SK-N-SH treated with all-trans-retinoic acid at 6 μM for 48 hours (cell line): ENCODE data around the gene TACR1.
"Not testable (repeated sequence)": the region's sequence is repeated elsewhere in the genome, so short reads cannot be mapped to it uniquely, and the experiment has no call there.

Source experiments
- ATAC-seq: fragments of 200-7000 bp; cut with Tn5 transposase; 3 replicates; pipeline ENCODE4 v1.9.1; 2020; ENCODE audit warnings: mild to moderate bottlenecking, moderate library complexity
- ARNTL ChIP-seq: fragments of 450-650 bp; formaldehyde crosslinking; IDR thresholded peaks from 2 replicates; pipeline ENCODE4 v1.5.0; 2020; ENCODE audit warnings: low read depth, mild to moderate bottlenecking, moderate library complexity, borderline replicate concordance
- BACH2 ChIP-seq: fragments of 250-450 bp; sonication (Bioruptor Pico); IDR thresholded peaks from 2 replicates; pipeline ENCODE4 v1.9.0; 2021; ENCODE audit warnings: mild to moderate bottlenecking, borderline replicate concordance
- CSDC2 ChIP-seq: fragments of 250-450 bp; sonication (Bioruptor Pico); IDR thresholded peaks from 2 replicates; pipeline ENCODE4 v1.5.0; 2020; ENCODE audit warnings: mild to moderate bottlenecking, moderate library complexity
- GLIS3 ChIP-seq: fragments of 250-450 bp; sonication (Bioruptor Pico); IDR thresholded peaks from 2 replicates; pipeline ENCODE4 v1.5.0; 2020; ENCODE audit warnings: mild to moderate bottlenecking, moderate library complexity
- ISL1 ChIP-seq: fragments of 250-450 bp; sonication (Bioruptor Pico); IDR thresholded peaks from 2 replicates; pipeline ENCODE4 v2.1.2; 2022; ENCODE audit warnings: mild to moderate bottlenecking, moderate library complexity
- OSR1 ChIP-seq: fragments of 250-450 bp; sonication (Bioruptor Pico); IDR thresholded peaks from 2 replicates; pipeline ENCODE4 v1.8.0; 2022; ENCODE audit warnings: moderate library complexity, mild to moderate bottlenecking, inconsistent platforms
- PPARA ChIP-seq: fragments of 250-450 bp; sonication (Bioruptor Pico); IDR thresholded peaks from 2 replicates; pipeline ENCODE4 v1.5.0; 2020; ENCODE audit warnings: mild to moderate bottlenecking, borderline replicate concordance
- RARB ChIP-seq: fragments of 250-450 bp; sonication (Bioruptor Pico); IDR thresholded peaks from 2 replicates; pipeline ENCODE4 v1.8.0; 2021; ENCODE audit warnings: mild to moderate bottlenecking, moderate library complexity
- SNAI2 ChIP-seq: fragments of 250-450 bp; sonication (Bioruptor Pico); IDR thresholded peaks from 2 replicates; pipeline ENCODE4 v1.5.0; 2020; ENCODE audit warnings: mild to moderate bottlenecking, moderate library complexity
- TCF4 ChIP-seq: fragments of 250-450 bp; sonication (Bioruptor Pico); IDR thresholded peaks from 2 replicates; pipeline ENCODE4 v1.8.0; 2021; ENCODE audit warnings: mild to moderate bottlenecking, moderate library complexity, borderline replicate concordance
- ZC3H10 ChIP-seq: fragments of 250-450 bp; sonication (Bioruptor Pico); IDR thresholded peaks from 2 replicates; pipeline ENCODE4 v1.5.1; 2021; ENCODE audit warnings: mild to moderate bottlenecking, moderate library complexity
- ZFP3 ChIP-seq: fragments of 250-450 bp; sonication (Bioruptor Pico); IDR thresholded peaks from 2 replicates; pipeline ENCODE4 v1.5.0; 2020; ENCODE audit warnings: mild to moderate bottlenecking, moderate library complexity
- ZFP30 ChIP-seq: fragments of 450-650 bp; formaldehyde crosslinking; IDR thresholded peaks from 2 replicates; pipeline ENCODE4 v1.5.0; 2022; ENCODE audit warnings: mild to moderate bottlenecking, moderate library complexity
- ZNF565 ChIP-seq: fragments of 450-650 bp; formaldehyde crosslinking; conservative IDR thresholded peaks from 2 replicates; pipeline ENCODE4 v1.5.0; 2020; ENCODE audit warnings: low read depth, mild to moderate bottlenecking, moderate library complexity
- ZNF70 ChIP-seq: fragments of 450-650 bp; formaldehyde crosslinking; IDR thresholded peaks from 2 replicates; pipeline ENCODE4 v1.5.0; 2020; ENCODE audit warnings: mild to moderate bottlenecking, moderate library complexity
- ZNF8 ChIP-seq: fragments of 450-650 bp; formaldehyde crosslinking; IDR thresholded peaks from 2 replicates; pipeline ENCODE4 v1.5.0; 2020; ENCODE audit warnings: mild to moderate bottlenecking, moderate library complexity
- TF ChIP-seq, protein P1 (sequence below): fragments of 250-450 bp; sonication (Bioruptor Pico); IDR thresholded peaks from 2 replicates; pipeline ENCODE4 v1.5.1; 2020; ENCODE audit warnings: low read depth, mild to moderate bottlenecking, moderate library complexity
- TF ChIP-seq, protein P2 (sequence below): fragments of 250-450 bp; sonication (Bioruptor Pico); IDR thresholded peaks from 2 replicates; pipeline ENCODE4 v1.8.0; 2021; ENCODE audit warnings: low read depth, mild to moderate bottlenecking, moderate library complexity, borderline replicate concordance
- TF ChIP-seq, protein P3 (sequence below): fragments of 250-450 bp; sonication (Bioruptor Pico); IDR thresholded peaks from 2 replicates; pipeline ENCODE4 v1.8.0; 2020; ENCODE audit warnings: mild to moderate bottlenecking, moderate library complexity, borderline replicate concordance
- TF ChIP-seq, protein P4 (sequence below): fragments of 250-450 bp; sonication (Bioruptor Pico); IDR thresholded peaks from 2 replicates; pipeline ENCODE4 v1.5.1; 2021; ENCODE audit warnings: mild to moderate bottlenecking, moderate library complexity
- TF ChIP-seq, protein P5 (sequence below): fragments of 250-450 bp; sonication (Bioruptor Pico); IDR thresholded peaks from 2 replicates; pipeline ENCODE4 v1.5.0; 2020; ENCODE audit warnings: mild to moderate bottlenecking, moderate library complexity

TACR1 gene

DNA sequence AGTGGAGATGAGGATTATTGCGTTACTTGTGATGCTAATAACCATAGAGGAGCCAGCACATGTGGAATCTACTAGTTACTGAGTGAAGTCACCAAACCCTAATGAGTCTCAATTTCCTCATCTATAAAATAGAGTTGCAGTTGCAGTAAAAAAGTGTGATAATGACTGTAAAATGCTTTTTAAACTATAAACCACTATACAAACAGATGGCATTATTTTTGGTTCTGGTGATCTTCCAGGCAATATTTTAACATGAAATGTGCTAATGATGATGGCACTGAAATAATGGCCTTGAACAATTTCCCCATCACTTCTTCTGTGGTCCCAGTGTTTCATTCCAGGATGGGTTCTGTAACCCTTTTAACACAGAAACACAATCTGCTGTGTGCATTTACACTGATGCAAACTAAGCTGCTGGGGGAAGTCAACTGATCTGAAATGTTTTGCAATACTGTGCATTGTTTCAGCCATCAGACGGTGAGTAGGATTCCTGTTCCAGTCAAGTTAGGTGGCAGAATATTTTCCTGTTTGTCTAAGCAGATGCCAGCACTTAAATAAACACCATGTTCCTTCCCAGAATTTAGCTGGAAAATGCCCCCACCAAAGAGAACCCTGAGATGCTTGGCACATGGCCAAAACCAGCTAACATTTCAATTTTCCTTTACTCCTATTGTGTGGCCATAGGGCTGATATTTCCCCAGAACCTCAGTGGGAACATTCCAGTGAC, 52.6 kb downstream of the TACR1 start:
- TF ChIP-seq, protein P1, sequence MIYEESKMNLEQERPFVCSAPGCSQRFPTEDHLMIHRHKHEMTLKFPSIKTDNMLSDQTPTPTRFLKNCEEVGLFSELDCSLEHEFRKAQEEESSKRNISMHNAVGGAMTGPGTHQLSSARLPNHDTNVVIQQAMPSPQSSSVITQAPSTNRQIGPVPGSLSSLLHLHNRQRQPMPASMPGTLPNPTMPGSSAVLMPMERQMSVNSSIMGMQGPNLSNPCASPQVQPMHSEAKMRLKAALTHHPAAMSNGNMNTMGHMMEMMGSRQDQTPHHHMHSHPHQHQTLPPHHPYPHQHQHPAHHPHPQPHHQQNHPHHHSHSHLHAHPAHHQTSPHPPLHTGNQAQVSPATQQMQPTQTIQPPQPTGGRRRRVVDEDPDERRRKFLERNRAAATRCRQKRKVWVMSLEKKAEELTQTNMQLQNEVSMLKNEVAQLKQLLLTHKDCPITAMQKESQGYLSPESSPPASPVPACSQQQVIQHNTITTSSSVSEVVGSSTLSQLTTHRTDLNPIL (CRISPR knock-in tag), result no peak
- TF ChIP-seq SNAI2, result no peak
- TF ChIP-seq ZNF8 (CRISPR knock-in tag), result no peak
- no peak for TF ChIP-seq ISL1 (CRISPR knock-in tag)
- TF ChIP-seq, protein P2, sequence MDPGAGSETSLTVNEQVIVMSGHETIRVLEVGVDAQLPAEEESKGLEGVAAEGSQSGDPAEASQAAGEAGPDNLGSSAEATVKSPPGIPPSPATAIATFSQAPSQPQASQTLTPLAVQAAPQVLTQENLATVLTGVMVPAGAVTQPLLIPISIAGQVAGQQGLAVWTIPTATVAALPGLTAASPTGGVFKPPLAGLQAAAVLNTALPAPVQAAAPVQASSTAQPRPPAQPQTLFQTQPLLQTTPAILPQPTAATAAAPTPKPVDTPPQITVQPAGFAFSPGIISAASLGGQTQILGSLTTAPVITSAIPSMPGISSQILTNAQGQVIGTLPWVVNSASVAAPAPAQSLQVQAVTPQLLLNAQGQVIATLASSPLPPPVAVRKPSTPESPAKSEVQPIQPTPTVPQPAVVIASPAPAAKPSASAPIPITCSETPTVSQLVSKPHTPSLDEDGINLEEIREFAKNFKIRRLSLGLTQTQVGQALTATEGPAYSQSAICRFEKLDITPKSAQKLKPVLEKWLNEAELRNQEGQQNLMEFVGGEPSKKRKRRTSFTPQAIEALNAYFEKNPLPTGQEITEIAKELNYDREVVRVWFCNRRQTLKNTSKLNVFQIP, result no peak
- no peak for TF ChIP-seq PPARA (CRISPR knock-in tag)
- no peak for TF ChIP-seq ZFP3
- TF ChIP-seq TCF4 (CRISPR knock-in tag), result no peak
- TF ChIP-seq RARB (CRISPR knock-in tag), result no peak
- no peak for TF ChIP-seq GLIS3 (CRISPR knock-in tag)
- ATAC-seq, result no peak

DNA sequence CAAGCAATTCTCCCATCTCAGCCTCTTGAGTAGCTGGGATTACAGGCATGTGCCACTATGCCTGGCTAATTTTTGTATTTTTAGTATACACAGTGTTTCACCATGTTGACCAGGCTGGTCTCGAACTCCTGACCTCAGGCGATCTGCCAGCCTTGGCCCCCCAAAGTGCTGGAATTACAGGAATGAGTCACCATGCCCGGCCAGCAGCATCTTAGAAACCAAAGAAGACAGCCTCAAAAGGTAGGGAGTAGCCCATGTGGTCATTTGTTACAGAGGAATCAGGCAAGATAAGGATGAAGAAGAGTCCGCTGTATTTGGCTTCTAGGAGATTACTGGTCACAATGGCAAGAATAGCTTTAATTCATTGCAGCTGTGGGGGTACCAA, 53.1 kb downstream of the TACR1 start:
- not testable (repeated sequence) for ATAC-seq

DNA sequence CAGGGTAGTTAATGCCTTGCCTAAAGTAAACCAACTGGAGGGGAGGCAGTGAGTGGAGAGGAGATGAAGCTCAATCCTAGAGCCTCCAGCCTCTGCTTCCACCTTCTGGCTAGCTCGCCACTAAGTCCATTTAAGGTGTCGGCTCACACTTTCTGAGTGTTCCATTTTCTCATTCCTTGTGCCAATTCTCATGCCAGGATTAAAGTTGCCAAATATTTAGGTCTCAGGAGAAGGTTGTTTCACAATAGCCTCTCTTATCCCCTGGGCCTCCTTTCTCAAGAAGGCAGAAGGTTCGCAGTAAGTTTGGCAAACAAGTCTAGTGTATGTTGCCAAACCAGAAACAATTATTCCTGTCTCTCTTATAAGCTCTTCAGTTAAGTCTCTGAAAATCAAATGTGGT, 57.2 kb downstream of the TACR1 start:
- no peak for ATAC-seq
- TF ChIP-seq, protein P3, sequence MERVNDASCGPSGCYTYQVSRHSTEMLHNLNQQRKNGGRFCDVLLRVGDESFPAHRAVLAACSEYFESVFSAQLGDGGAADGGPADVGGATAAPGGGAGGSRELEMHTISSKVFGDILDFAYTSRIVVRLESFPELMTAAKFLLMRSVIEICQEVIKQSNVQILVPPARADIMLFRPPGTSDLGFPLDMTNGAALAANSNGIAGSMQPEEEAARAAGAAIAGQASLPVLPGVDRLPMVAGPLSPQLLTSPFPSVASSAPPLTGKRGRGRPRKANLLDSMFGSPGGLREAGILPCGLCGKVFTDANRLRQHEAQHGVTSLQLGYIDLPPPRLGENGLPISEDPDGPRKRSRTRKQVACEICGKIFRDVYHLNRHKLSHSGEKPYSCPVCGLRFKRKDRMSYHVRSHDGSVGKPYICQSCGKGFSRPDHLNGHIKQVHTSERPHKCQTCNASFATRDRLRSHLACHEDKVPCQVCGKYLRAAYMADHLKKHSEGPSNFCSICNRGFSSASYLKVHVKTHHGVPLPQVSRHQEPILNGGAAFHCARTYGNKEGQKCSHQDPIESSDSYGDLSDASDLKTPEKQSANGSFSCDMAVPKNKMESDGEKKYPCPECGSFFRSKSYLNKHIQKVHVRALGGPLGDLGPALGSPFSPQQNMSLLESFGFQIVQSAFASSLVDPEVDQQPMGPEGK (CRISPR knock-in tag), result no peak
- TF ChIP-seq CSDC2, result no peak
- TF ChIP-seq ZFP30 (CRISPR knock-in tag), result no peak
- no peak for TF ChIP-seq ISL1 (CRISPR knock-in tag)
- TF ChIP-seq, protein P1 (CRISPR knock-in tag), result no peak
- no peak for TF ChIP-seq ARNTL
- no peak for TF ChIP-seq ZNF565
- no peak for TF ChIP-seq PPARA (CRISPR knock-in tag)
- TF ChIP-seq, protein P4, sequence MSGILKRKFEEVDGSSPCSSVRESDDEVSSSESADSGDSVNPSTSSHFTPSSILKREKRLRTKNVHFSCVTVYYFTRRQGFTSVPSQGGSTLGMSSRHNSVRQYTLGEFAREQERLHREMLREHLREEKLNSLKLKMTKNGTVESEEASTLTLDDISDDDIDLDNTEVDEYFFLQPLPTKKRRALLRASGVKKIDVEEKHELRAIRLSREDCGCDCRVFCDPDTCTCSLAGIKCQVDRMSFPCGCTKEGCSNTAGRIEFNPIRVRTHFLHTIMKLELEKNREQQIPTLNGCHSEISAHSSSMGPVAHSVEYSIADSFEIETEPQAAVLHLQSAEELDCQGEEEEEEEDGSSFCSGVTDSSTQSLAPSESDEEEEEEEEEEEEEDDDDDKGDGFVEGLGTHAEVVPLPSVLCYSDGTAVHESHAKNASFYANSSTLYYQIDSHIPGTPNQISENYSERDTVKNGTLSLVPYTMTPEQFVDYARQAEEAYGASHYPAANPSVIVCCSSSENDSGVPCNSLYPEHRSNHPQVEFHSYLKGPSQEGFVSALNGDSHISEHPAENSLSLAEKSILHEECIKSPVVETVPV (CRISPR knock-in tag), result no peak
- TF ChIP-seq SNAI2, result no peak
- TF ChIP-seq, protein P2, result no peak
- TF ChIP-seq RARB (CRISPR knock-in tag), result no peak
- no peak for TF ChIP-seq ZNF70 (CRISPR knock-in tag)
- TF ChIP-seq, protein P5, sequence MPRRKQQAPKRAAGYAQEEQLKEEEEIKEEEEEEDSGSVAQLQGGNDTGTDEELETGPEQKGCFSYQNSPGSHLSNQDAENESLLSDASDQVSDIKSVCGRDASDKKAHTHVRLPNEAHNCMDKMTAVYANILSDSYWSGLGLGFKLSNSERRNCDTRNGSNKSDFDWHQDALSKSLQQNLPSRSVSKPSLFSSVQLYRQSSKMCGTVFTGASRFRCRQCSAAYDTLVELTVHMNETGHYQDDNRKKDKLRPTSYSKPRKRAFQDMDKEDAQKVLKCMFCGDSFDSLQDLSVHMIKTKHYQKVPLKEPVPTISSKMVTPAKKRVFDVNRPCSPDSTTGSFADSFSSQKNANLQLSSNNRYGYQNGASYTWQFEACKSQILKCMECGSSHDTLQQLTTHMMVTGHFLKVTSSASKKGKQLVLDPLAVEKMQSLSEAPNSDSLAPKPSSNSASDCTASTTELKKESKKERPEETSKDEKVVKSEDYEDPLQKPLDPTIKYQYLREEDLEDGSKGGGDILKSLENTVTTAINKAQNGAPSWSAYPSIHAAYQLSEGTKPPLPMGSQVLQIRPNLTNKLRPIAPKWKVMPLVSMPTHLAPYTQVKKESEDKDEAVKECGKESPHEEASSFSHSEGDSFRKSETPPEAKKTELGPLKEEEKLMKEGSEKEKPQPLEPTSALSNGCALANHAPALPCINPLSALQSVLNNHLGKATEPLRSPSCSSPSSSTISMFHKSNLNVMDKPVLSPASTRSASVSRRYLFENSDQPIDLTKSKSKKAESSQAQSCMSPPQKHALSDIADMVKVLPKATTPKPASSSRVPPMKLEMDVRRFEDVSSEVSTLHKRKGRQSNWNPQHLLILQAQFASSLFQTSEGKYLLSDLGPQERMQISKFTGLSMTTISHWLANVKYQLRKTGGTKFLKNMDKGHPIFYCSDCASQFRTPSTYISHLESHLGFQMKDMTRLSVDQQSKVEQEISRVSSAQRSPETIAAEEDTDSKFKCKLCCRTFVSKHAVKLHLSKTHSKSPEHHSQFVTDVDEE (CRISPR knock-in tag), result no peak
- TF ChIP-seq ZC3H10, result no peak
- no peak for TF ChIP-seq ZFP3
- no peak for TF ChIP-seq ZNF8 (CRISPR knock-in tag)
- no peak for TF ChIP-seq BACH2 (CRISPR knock-in tag)
- no peak for TF ChIP-seq GLIS3 (CRISPR knock-in tag)
- no peak for TF ChIP-seq OSR1 (CRISPR knock-in tag)
- TF ChIP-seq, all 23 proteins: peak for 0
